Coronary artery (tissue), 2 donors: ENCODE data around the gene HCRT.
A peak's percentile ranks its signal among the peaks of the same experiment; 100 is the strongest.

ENCODE experiments used
- DNase-seq: peaks from one replicate; pipeline ENCODE4 v3.0.0-alpha.2; 2017; ENCODE audit warnings: low spot score
- H3K27ac ChIP-seq, 2 donors: fragments of 200-600 bp; sonication (generic); one replicate each; pipeline ENCODE4 v1.5.1; 2016 to 2019
- H3K4me3 ChIP-seq: fragments of 200-600 bp; sonication (generic); 2 replicates; pipeline ENCODE4 v1.5.1; 2016; ENCODE audit warnings: mild to moderate bottlenecking, moderate library complexity
- TF ChIP-seq, protein P1 (sequence below): fragments of 200-600 bp; sonication (generic); IDR thresholded peaks from one replicate; pipeline ENCODE4 v1.5.1; 2019; ENCODE audit warnings: antibody characterized with exemption

The HCRT gene

DNA sequence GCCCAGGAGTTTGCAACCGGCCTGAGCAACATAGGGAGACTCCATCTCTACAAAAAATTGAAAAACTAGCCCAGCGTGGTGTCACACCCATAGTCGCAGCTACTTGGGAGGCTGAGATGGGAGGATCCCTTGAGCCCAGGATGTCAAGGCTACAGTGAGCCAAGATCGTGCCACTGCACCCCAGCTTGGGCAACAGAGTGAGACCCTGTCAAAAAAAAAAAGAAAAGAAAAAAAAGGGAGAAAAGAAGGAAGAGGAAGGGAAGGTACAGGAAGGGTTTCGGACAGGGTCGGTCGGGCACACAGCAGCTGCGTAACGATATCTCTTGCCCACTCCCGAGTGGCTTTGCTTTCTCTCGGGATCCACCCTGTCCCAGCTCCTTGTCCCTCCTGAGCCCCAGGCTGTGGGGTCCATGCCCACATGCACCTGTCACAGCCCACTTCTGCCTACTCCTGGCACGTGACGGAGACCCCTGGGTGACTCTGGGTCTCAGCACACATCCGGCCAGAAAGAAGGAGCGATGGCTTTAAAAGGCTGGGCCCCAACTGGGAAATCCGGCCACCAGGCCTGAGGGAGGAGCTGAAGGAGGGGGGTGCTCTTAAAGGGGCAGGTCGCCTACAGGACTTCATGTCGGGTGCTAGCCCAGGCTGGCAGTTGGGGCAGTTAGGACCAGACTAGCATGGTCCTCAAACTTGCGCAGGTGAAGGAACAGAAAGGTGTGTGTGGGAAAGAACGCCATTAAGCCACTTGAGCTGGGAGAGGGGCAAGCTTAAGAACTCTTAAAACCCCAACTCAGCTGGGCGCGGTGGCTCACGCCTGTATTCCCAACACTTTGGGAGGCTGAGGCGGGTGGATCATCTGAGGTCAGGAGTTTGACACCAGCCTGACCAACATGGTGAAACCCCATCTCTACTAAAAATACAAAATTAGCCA, 9.0 kb upstream of the HCRT start, which contains the start of gene GHDC:
GHDC (minus strand) TSS at position 526 of the 931 bp plus-strand sequence. CDS start 913 bp downstream, outside the sequence.
- Histone ChIP-seq H3K4me3 (peak within 1 kb of the TSS; percentile 75), H3K27ac (peak within 1 kb of the TSS; percentile 34 to 87)
- peak; percentile 85 for DNase-seq
- TF ChIP-seq, protein P1, sequence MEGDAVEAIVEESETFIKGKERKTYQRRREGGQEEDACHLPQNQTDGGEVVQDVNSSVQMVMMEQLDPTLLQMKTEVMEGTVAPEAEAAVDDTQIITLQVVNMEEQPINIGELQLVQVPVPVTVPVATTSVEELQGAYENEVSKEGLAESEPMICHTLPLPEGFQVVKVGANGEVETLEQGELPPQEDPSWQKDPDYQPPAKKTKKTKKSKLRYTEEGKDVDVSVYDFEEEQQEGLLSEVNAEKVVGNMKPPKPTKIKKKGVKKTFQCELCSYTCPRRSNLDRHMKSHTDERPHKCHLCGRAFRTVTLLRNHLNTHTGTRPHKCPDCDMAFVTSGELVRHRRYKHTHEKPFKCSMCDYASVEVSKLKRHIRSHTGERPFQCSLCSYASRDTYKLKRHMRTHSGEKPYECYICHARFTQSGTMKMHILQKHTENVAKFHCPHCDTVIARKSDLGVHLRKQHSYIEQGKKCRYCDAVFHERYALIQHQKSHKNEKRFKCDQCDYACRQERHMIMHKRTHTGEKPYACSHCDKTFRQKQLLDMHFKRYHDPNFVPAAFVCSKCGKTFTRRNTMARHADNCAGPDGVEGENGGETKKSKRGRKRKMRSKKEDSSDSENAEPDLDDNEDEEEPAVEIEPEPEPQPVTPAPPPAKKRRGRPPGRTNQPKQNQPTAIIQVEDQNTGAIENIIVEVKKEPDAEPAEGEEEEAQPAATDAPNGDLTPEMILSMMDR, result no peak

DNA sequence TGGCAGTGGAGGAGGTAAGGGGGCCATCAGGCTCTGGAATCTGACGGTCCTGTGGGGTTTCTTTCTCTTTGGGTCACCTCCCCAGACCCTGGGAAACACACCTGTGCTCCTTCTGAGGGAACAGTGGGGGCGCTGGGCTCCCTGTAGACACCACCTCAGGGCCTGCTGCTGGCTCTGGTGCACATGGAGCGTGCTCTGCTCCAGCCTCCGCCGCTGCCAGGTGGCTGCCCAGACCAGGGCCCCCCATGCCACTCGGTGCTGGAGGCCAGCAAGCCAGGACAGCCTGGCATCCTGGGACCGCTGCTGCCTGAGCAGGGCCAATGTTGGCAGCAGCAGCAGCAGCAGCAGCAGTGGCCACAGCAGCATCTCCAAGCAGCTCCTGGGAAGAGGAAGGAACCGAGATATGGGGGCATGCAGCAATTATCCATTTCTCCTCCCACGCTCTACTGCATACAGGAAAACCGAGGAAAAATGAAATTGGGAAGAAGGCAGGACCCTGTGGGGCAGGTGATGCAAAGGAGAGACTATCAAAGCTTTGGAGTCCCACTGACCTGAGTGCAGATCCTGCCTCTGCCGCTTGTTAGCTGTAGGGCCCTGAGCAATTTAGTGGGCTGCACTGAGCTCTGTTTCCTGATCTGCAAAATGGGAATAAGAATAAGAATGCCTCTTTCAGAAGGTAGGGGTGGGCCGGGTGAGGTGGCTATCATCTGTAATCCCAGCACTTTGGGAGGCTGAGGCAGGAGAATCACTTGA, 8.1 kb upstream of the HCRT start:
- TF ChIP-seq, protein P1, result no peak
- DNase-seq, result no peak
- peak overlapping the region; percentile 75 for H3K4me3 ChIP-seq
- H3K27ac ChIP-seq, result no peak overlapping the region

DNA sequence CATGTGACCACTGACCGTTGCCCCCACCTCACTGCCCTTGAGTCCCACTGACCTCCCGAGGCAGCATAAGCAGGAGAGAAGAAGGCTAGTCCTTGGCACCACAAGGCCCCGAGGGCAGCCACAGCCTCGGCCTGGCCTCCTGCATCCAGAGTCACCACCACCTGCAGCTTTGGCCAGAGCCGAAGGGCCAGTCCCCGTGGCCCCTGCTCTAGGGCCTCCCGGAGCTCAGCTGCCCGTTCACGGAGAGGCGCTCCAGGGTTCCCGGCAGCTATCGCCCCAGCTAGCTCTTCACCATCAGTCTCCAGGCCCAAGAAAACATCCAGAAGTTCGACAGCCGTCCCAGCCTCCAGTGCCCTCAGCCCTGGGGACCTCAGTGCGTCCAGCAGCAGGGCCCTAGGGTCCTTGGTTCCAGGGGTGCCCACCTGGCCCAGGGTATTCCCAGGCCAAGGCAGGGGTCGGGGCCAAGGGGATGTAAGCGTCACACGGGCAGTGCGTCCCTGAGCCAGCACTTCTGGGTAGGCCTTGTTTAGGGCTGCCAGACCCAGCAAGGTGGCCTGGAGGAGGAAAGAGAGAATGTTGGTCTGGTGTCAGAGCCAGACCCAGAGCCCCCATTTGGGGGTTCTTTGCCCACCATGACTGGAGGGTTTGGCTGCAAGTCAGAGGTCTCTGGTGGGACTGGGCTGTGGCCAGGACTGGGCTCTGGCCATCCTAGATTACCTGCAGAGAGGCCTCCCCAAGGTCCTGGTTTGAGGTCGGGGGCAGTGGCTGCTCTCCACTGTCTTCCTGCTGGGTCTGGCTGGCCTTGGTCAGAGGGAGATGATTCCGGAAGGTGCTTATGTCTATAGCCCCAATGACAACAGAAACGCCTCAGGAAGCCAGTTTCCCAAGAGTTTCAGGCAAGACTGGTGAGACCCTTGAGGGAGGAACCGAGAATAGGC, 7.2 kb upstream of the HCRT start:
- no peak overlapping the region for H3K27ac ChIP-seq
- TF ChIP-seq, protein P1, result no peak
- no peak for DNase-seq
- peak overlapping the region; percentile 75 for H3K4me3 ChIP-seq

DNA sequence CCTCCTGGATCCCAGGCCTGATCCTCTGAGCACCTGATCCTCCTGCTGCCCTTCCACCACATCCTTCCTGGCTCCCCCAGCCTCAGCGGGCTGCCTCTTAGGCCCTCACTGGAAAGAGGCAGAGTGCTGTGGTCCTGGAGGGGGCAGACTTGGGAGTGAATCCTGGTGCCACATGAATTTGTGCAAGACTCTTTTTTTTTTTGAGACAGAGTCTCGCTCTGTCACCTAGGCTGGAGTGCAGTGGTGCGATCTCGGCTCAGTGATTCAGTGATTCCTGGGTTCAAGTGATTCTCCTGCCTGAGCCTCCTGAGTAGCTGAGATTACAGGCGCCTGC, 6.0 kb upstream of the HCRT start:
- Histone ChIP-seq H3K27ac (no peak overlapping the region), H3K4me3 (no peak overlapping the region)
- TF ChIP-seq, protein P1, result no peak
- DNase-seq, result no peak

DNA sequence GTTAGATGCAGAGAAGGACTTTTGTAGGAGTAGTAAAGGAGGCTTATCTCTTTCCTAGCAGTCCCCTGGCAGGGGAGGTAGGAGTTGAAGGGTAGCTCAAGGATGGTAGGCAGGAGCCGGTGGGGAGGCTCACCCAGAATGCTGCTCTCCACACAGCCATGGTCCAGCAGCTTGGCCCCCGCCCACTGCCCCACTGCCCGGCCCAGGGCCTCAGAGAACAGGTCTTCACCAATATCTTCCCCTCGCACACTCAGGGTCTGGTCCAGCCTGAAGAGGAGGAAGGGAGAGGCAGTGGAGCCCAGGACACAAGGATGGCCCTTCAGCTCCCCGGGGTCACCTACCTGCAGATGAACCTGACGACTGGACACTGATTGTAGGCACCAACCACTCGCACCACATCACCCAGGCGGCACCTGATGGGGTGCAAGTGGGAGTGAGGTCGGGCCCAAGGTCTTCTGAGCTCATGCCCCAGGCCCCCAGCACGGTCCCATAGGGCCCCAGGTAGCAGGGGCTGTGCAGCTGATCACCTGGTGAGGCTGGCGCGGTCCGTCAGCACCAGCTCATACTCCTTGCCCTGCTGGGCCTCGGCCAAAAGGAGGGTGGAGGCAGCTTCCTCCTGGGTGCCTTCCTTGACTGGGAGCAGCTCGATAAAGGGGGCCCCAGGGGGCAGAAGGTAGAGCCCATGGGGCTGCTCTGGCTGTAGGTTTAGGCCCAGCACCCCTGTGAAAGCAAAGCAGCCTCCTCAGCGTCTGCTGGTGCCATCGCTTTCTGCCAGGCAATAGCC, 5.4 kb upstream of the HCRT start:
- no peak for DNase-seq
- no peak overlapping the region for H3K27ac ChIP-seq
- H3K4me3 ChIP-seq, result no peak overlapping the region
- TF ChIP-seq, protein P1, result no peak

DNA sequence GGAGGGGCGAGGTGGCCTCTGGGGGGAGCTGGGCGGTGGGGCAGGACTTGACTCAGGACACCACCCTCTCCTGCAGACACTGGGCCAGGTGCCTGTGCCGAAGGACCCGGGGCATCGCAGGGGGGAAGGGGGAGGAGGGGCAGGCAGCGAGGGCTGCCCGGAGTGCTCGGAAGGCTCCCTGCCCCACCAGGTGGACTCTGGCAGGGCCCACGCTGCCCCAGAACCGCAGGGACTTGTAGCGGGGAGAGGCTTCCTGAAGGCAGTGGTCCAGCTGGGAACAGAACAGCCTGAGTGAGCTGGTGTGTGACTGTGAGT, 4.4 kb upstream of the HCRT start:
- DNase-seq, result no peak
- H3K27ac ChIP-seq, result no peak overlapping the region
- TF ChIP-seq, protein P1, result no peak
- H3K4me3 ChIP-seq, result no peak overlapping the region
